PFSK-1 (cell line): ENCODE data around the gene ZNF660. TPM values are rescaled to one million over a fixed set of nuclear protein-coding genes. Genes with fewer than 3 reads are reported as not detected.

Experiments used
- FOXP2 ChIP-seq: optimal IDR thresholded peaks from 2 replicates; pipeline ENCODE3; 2011; ENCODE audit warnings: borderline replicate concordance, control low read depth, inconsistent platforms; ENCODE audit not compliant: insufficient read depth; ENCODE audit errors: extremely low read length, extremely low read depth
- POLR2AphosphoS5 ChIP-seq: IDR thresholded peaks from 2 replicates; pipeline ENCODE4 v1.6.1; 2012; ENCODE audit warnings: low read depth, mild to moderate bottlenecking, control low read depth, low read length, moderate library complexity
- REST ChIP-seq, 2 experiments: IDR thresholded peaks; 2 replicates each; pipeline versions ENCODE4 v1.6.1 to v1.8.0; 2011 to 2012; ENCODE audit warnings: low read depth in 2 of 2, low read length in 2 of 2, control low read depth in 1 of 2, inconsistent platforms in 1 of 2, mild to moderate bottlenecking in 1 of 2, moderate library complexity in 1 of 2; ENCODE audit not compliant: insufficient read depth in 1 of 2
- SIN3A ChIP-seq: IDR thresholded peaks from 2 replicates; pipeline ENCODE4 v1.6.1; 2012; ENCODE audit warnings: mild to moderate bottlenecking, low read length, moderate library complexity, borderline replicate concordance; ENCODE audit not compliant: insufficient read depth
- TAF1 ChIP-seq: IDR thresholded peaks from 2 replicates; pipeline ENCODE4 v1.6.1; 2012; ENCODE audit warnings: low read length, control low read depth, borderline replicate concordance; ENCODE audit not compliant: insufficient read depth
- polyA plus RNA-seq: library from polyadenylated mRNA; unstranded; fragments of >200 nt; gene quantifications from one replicate; pipeline ENCODE4 v1.2.1, GENCODE V29; 2012; ENCODE audit warnings: low read depth, missing spikeins; ENCODE audit not compliant: insufficient read length

ZNF660 gene
- 0.13 TPM for polyA plus RNA-seq

GRCh38 chr3:44584646-44585501, at the start of gene ZNF660:
TSS of gene ZNF660 (plus strand) at chr3:44584964. CDS start at chr3:44594194, 9,230 bp downstream.
- peak; percentile 24; the same call in 1 of the 2 replicates for TF ChIP-seq POLR2AphosphoS5
- TF ChIP-seq SIN3A, result no peak
- no peak for TF ChIP-seq TAF1
- no peak for TF ChIP-seq FOXP2
- TF ChIP-seq REST (IDR thresholded peaks at IDR 0.05; ENCODE audit: insufficient read depth in 1 of 2, low read depth in 2 of 2, low read length in 2 of 2), result no peak

GRCh38 chr3:44535364-44535763, 49.4 kb upstream of the ZNF660 start:
- TF ChIP-seq REST (IDR thresholded peaks at IDR 0.05; ENCODE audit: insufficient read depth in 1 of 2, low read depth in 2 of 2, low read length in 2 of 2) (no peak), SIN3A (no peak), FOXP2 (no peak), POLR2AphosphoS5 (no peak), TAF1 (no peak)

GRCh38 chr3:44554626-44555592, 29.9 kb upstream of the ZNF660 start, which contains the start of gene ZKSCAN7:
TSS of gene ZKSCAN7 (plus strand) at chr3:44555193. CDS start at chr3:44557048, 1,855 bp downstream.
- TF ChIP-seq REST (IDR thresholded peaks at IDR 0.05; ENCODE audit: insufficient read depth in 1 of 2, low read depth in 2 of 2, low read length in 2 of 2) (no peak), FOXP2 (peak; percentile 15), TAF1 (no peak), POLR2AphosphoS5 (0 out of 2 replicates have a peak, but pooled peaks have one; percentile 44), SIN3A (no peak)

GRCh38 chr3:44555723-44556122, 29.0 kb upstream of the ZNF660 start:
- TF ChIP-seq FOXP2 (no peak), TAF1 (no peak), SIN3A (no peak), REST (IDR thresholded peaks at IDR 0.05; ENCODE audit: insufficient read depth in 1 of 2, low read depth in 2 of 2, low read length in 2 of 2) (no peak), POLR2AphosphoS5 (no peak)
